DND-41 (cell line): ENCODE data around the gene EIPR1.

Experiments used
- CTCF ChIP-seq: IDR thresholded peaks from 2 replicates; pipeline ENCODE4 v1.5.1; 2012; ENCODE audit warnings: borderline replicate concordance, low read length, moderate library complexity, mild to moderate bottlenecking; ENCODE audit not compliant: poor library complexity, severe bottlenecking; ENCODE audit errors: extremely low read depth
- EZH2 ChIP-seq: IDR thresholded peaks from 3 replicates; pipeline ENCODE4 v1.6.1; 2012; ENCODE audit warnings: borderline replicate concordance, low read depth, mild to moderate bottlenecking, moderate library complexity, low read length, inconsistent platforms; ENCODE audit not compliant: severe bottlenecking

GRCh38 chr2:3420769-3421397 is 43.3 kb upstream of the EIPR1 start:
- TF ChIP-seq CTCF (no peak), EZH2 (no peak)
